MM.1S (cell line): ENCODE measurements around the gene PLEKHG5.

ENCODE experiments used
- DNase-seq: peaks from one replicate; pipeline ENCODE4 v3.0.0-alpha.2; 2015
- H2AFZ ChIP-seq: fragments of 300-600 bp; sonication (generic); 2 replicates; pipeline ENCODE4 v1.6.0; 2016; ENCODE audit warnings: antibody characterized with exemption, low read length
- H3F3A ChIP-seq: fragments of 300-600 bp; sonication (generic); 2 replicates; pipeline ENCODE4 v1.6.1; 2016; ENCODE audit warnings: mild to moderate bottlenecking, antibody characterized with exemption, low read length, moderate library complexity, mixed read lengths; ENCODE audit not compliant: insufficient read depth
- H3K27ac ChIP-seq: fragments of 300-600 bp; sonication (generic); 2 replicates; pipeline ENCODE4 v1.5.1; 2016; ENCODE audit warnings: mild to moderate bottlenecking, low read length
- H3K27me3 ChIP-seq: fragments of 300-600 bp; sonication (generic); replicated peaks from 2 replicates; pipeline ENCODE4 v1.6.0; 2016; ENCODE audit warnings: low read length; ENCODE audit not compliant: insufficient read depth
- H3K36me3 ChIP-seq: fragments of 300-600 bp; sonication (generic); replicated peaks from 2 replicates; pipeline ENCODE4 v1.6.1; 2016; ENCODE audit warnings: mild to moderate bottlenecking, low read length, mixed read lengths; ENCODE audit not compliant: insufficient read depth
- H3K4me1 ChIP-seq: fragments of 300-600 bp; sonication (generic); 2 replicates; pipeline ENCODE4 v1.6.1; 2016; ENCODE audit warnings: low read length, mixed read lengths
- H3K4me2 ChIP-seq: fragments of 300-600 bp; sonication (generic); 2 replicates; pipeline ENCODE4 v1.6.0; 2016; ENCODE audit warnings: low read depth, low read length
- H3K4me3 ChIP-seq: fragments of 300-600 bp; sonication (generic); 2 replicates; pipeline ENCODE4 v1.5.1; 2016; ENCODE audit warnings: low read length, mixed read lengths
- H3K79me2 ChIP-seq: fragments of 300-600 bp; sonication (generic); 2 replicates; pipeline ENCODE4 v1.6.1; 2016; ENCODE audit warnings: mixed run types, low read length, mixed read lengths
- H3K9ac ChIP-seq: fragments of 300-600 bp; sonication (generic); 2 replicates; pipeline ENCODE4 v1.6.1; 2016; ENCODE audit warnings: low read length, mixed read lengths
- H3K9me2 ChIP-seq: fragments of 300-600 bp; sonication (generic); replicated peaks from 2 replicates; pipeline ENCODE4 v1.6.1; 2016; ENCODE audit warnings: mild to moderate bottlenecking, low read length, mixed read lengths; ENCODE audit not compliant: insufficient read depth
- H3K9me3 ChIP-seq: fragments of 300-600 bp; sonication (generic); replicated peaks from 2 replicates; pipeline ENCODE4 v1.6.1; 2016; ENCODE audit warnings: mild to moderate bottlenecking, low read length, mixed read lengths; ENCODE audit not compliant: insufficient read depth
- H4K20me1 ChIP-seq: fragments of 300-600 bp; sonication (generic); 2 replicates; pipeline ENCODE4 v1.6.1; 2016; ENCODE audit warnings: mild to moderate bottlenecking, low read length, moderate library complexity, mixed read lengths; ENCODE audit not compliant: insufficient read depth
- EZH2 ChIP-seq: fragments of 300-600 bp; sonication (generic); optimal IDR thresholded peaks from 2 replicates; pipeline ENCODE3; 2017; ENCODE audit warnings: low read depth, mild to moderate bottlenecking, antibody characterized with exemption, low read length, mixed read lengths
- EZH2phosphoT487 ChIP-seq: fragments of 300-600 bp; sonication (generic); IDR thresholded peaks from 2 replicates; pipeline ENCODE4 v1.6.1; 2018; ENCODE audit warnings: antibody characterized with exemption, low read length
- TF ChIP-seq, protein P1 (sequence below): fragments of 300-600 bp; sonication (generic); IDR thresholded peaks from 2 replicates; pipeline ENCODE4 v1.5.1; 2016; ENCODE audit warnings: antibody characterized with exemption, low read length, mixed read lengths

PLEKHG5 gene

GRCh38 chr1:6501279-6501813 is 9.9 kb upstream of the PLEKHG5 start:
- H3K36me3 ChIP-seq = no peaks in the 10 kb centered on the region
- no peak overlapping the region for H3K4me3 ChIP-seq
- H3K79me2 ChIP-seq = no peaks in the 10 kb centered on the region
- H3K4me1 ChIP-seq = no peaks in the 10 kb centered on the region
- H3K27ac ChIP-seq = no peak overlapping the region
- no peaks in the 10 kb centered on the region for H3K9me3 ChIP-seq
- TF ChIP-seq, protein P1, sequence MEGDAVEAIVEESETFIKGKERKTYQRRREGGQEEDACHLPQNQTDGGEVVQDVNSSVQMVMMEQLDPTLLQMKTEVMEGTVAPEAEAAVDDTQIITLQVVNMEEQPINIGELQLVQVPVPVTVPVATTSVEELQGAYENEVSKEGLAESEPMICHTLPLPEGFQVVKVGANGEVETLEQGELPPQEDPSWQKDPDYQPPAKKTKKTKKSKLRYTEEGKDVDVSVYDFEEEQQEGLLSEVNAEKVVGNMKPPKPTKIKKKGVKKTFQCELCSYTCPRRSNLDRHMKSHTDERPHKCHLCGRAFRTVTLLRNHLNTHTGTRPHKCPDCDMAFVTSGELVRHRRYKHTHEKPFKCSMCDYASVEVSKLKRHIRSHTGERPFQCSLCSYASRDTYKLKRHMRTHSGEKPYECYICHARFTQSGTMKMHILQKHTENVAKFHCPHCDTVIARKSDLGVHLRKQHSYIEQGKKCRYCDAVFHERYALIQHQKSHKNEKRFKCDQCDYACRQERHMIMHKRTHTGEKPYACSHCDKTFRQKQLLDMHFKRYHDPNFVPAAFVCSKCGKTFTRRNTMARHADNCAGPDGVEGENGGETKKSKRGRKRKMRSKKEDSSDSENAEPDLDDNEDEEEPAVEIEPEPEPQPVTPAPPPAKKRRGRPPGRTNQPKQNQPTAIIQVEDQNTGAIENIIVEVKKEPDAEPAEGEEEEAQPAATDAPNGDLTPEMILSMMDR = no peak
- no peak for TF ChIP-seq EZH2
- TF ChIP-seq EZH2phosphoT487 = no peak
- DNase-seq = no peak
- H3K27me3 ChIP-seq = peaks cover 91% of the 10 kb centered on the region
- H3K9me2 ChIP-seq = no peaks in the 10 kb centered on the region
- no peaks in the 10 kb centered on the region for H3F3A ChIP-seq
- H2AFZ ChIP-seq = no peak overlapping the region
- H3K4me2 ChIP-seq = no peak overlapping the region
- no peaks in the 10 kb centered on the region for H4K20me1 ChIP-seq
- no peak overlapping the region for H3K9ac ChIP-seq

DNA sequence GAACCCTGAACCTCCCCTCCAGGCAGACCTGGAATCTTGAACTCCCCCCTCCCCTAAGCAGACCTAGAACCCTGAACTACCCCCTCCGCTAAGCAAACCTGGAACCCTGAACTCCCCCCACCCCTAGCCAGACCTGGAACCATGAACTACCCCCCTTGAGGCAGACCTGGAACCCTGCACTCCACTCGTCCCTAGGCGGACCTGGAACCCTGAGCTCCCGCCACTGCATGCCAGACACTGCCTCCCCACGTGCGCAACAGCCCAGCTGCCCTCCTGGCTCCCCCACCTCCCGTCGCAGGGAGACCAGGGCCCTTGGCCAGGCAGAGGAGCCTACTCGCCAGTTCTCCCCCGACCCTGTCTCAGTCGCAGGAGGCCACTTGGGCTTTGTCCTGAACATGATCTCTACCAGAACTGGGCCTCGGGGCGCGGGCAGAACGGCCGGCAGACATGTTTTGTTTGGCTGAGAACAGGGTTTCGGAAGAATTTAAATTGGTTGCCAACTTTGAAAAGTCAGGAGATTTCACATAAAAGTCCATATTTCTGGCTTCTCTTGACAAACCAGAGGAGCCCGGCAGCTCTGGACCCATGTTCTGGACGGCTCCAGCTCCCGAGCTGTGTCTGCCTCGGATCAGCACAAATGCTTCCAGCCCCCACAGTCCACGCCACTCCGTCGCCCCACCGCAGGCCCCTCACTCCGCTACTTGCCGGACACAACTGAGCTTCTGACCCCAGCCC is 9.2 kb upstream of the PLEKHG5 start:
- Histone ChIP-seq H3K27ac (no peak overlapping the region), H3K4me2 (no peak overlapping the region), H3K4me1 (no peaks in the 10 kb centered on the region), H3K9ac (no peak overlapping the region), H3K27me3 (peaks cover 91% of the 10 kb centered on the region), H3K9me3 (no peaks in the 10 kb centered on the region), H3K9me2 (no peaks in the 10 kb centered on the region), H4K20me1 (no peaks in the 10 kb centered on the region), H3K4me3 (no peak overlapping the region), H2AFZ (no peak overlapping the region), H3F3A (no peaks in the 10 kb centered on the region), H3K36me3 (no peaks in the 10 kb centered on the region), H3K79me2 (no peaks in the 10 kb centered on the region)
- no peak for DNase-seq
- TF ChIP-seq EZH2 = no peak
- no peak for TF ChIP-seq EZH2phosphoT487
- TF ChIP-seq, protein P1 = no peak

GRCh38 chr1:6499296-6499695 is 7.8 kb upstream of the PLEKHG5 start:
- H3K36me3 ChIP-seq = no peaks in the 10 kb centered on the region
- H3K4me1 ChIP-seq = no peaks in the 10 kb centered on the region
- TF ChIP-seq EZH2 (no peak), EZH2phosphoT487 (no peak)
- TF ChIP-seq, protein P1 = no peak
- H3K9me3 ChIP-seq = no peaks in the 10 kb centered on the region
- no peak overlapping the region for H3K4me3 ChIP-seq
- no peak overlapping the region for H3K4me2 ChIP-seq
- no peak for DNase-seq
- no peaks in the 10 kb centered on the region for H3K79me2 ChIP-seq
- no peak overlapping the region for H2AFZ ChIP-seq
- H3F3A ChIP-seq = no peaks in the 10 kb centered on the region
- H4K20me1 ChIP-seq = no peaks in the 10 kb centered on the region
- H3K27me3 ChIP-seq = peaks cover 91% of the 10 kb centered on the region
- H3K27ac ChIP-seq = no peak overlapping the region
- H3K9ac ChIP-seq = no peak overlapping the region
- H3K9me2 ChIP-seq = no peaks in the 10 kb centered on the region
